Measurements from ENCODE around the gene NETO1. TPM values are rescaled to one million over a fixed set of nuclear protein-coding genes. Genes with fewer than 3 reads are reported as not detected.

The NETO1 gene
- total RNA-seq, 4 donors from 2014 or later, result 1.0 TPM; not detected in 3

- H3K36me3 ChIP-seq, result no peaks in the 10 kb centered on the region
- intact Hi-C loops (cut with DNase I; ENCODE audit: low total_unique reads), result no loop called here
- H3K4me1 ChIP-seq, result no peaks in the 10 kb centered on the region
Observed at GRCh38 chr18:72799106-72799505, 68.7 kb downstream of the NETO1 start.

GRCh38 chr18:72783530-72783929 is 84.3 kb downstream of the NETO1 start:
- intact Hi-C loops (cut with DNase I; ENCODE audit: low total_unique reads), result no loop called here
- TF ChIP-seq POLR2A (IDR thresholded peaks at IDR 0.05), result no peak
- no peak for TF ChIP-seq CTCF (IDR thresholded peaks at IDR 0.05)

More at GRCh38 chr18:72799106-72799505, 68.7 kb downstream of the NETO1 start:
- no peak for DNase-seq
- Histone ChIP-seq H3K4me3 (no peak overlapping the region), H3K27ac (no peak overlapping the region), H3K9me3 (no peaks in the 10 kb centered on the region), H3K27me3 (no peaks in the 10 kb centered on the region)
- TF ChIP-seq POLR2A (IDR thresholded peaks at IDR 0.05) (no peak), CTCF (IDR thresholded peaks at IDR 0.05) (no peak)

GRCh38 chr18:72774914-72775313 is 92.9 kb downstream of the NETO1 start:
- Histone ChIP-seq H3K9me3 (no peaks in the 10 kb centered on the region), H3K4me3 (no peak overlapping the region), H3K27me3 (no peaks in the 10 kb centered on the region), H3K36me3 (no peaks in the 10 kb centered on the region), H3K27ac (no peak overlapping the region), H3K4me1 (no peaks in the 10 kb centered on the region)
- TF ChIP-seq POLR2A (IDR thresholded peaks at IDR 0.05), result no peak
- no peak for TF ChIP-seq CTCF (IDR thresholded peaks at IDR 0.05)
- no peak for DNase-seq
- intact Hi-C loops (cut with DNase I; ENCODE audit: low total_unique reads), result no loop called here

More at GRCh38 chr18:72783530-72783929, 84.3 kb downstream of the NETO1 start:
- DNase-seq, result no peak
- Histone ChIP-seq H3K4me3 (no peak overlapping the region), H3K27ac (no peak overlapping the region), H3K36me3 (no peaks in the 10 kb centered on the region), H3K4me1 (no peaks in the 10 kb centered on the region), H3K27me3 (no peaks in the 10 kb centered on the region), H3K9me3 (no peaks in the 10 kb centered on the region)

- TF ChIP-seq CTCF (IDR thresholded peaks at IDR 0.05) (no peak), POLR2A (IDR thresholded peaks at IDR 0.05) (no peak)
- intact Hi-C loops (cut with DNase I; ENCODE audit: low total_unique reads), result no loop called here
- H3K4me1 ChIP-seq, result no peaks in the 10 kb centered on the region
Observed at GRCh38 chr18:72772916-72773315, 94.9 kb downstream of the NETO1 start.

GRCh38 chr18:72768681-72769229 is 99.0 kb downstream of the NETO1 start:
- no peaks in the 10 kb centered on the region for H3K36me3 ChIP-seq
- H3K9me3 ChIP-seq, result no peaks in the 10 kb centered on the region
- no peak overlapping the region for H3K4me3 ChIP-seq
- no peaks in the 10 kb centered on the region for H3K27me3 ChIP-seq
- no peak for DNase-seq
- intact Hi-C loops (cut with DNase I; ENCODE audit: low total_unique reads), result no loop called here
- TF ChIP-seq CTCF (IDR thresholded peaks at IDR 0.05), result no peak
- TF ChIP-seq POLR2A (IDR thresholded peaks at IDR 0.05), result no peak
- H3K4me1 ChIP-seq, result no peaks in the 10 kb centered on the region
- H3K27ac ChIP-seq, result no peak overlapping the region

More at GRCh38 chr18:72772916-72773315, 94.9 kb downstream of the NETO1 start:
- no peak overlapping the region for H3K4me3 ChIP-seq
- no peaks in the 10 kb centered on the region for H3K9me3 ChIP-seq
- no peak for DNase-seq
- H3K36me3 ChIP-seq, result no peaks in the 10 kb centered on the region
- no peaks in the 10 kb centered on the region for H3K27me3 ChIP-seq
- H3K27ac ChIP-seq, result no peak overlapping the region

Data from uterus (tissue), 4 donors.